GM19351 (cell line): Measurements from ENCODE around the gene WDR93.

Experiments
- ATAC-seq: cut with Tn5 transposase; IDR thresholded peaks from one replicate; pipeline ENCODE4 v1.9.1; 2021; ENCODE audit warnings: mild to moderate bottlenecking, moderate library complexity; ENCODE audit not compliant: unreplicated experiment

Gene WDR93

DNA sequence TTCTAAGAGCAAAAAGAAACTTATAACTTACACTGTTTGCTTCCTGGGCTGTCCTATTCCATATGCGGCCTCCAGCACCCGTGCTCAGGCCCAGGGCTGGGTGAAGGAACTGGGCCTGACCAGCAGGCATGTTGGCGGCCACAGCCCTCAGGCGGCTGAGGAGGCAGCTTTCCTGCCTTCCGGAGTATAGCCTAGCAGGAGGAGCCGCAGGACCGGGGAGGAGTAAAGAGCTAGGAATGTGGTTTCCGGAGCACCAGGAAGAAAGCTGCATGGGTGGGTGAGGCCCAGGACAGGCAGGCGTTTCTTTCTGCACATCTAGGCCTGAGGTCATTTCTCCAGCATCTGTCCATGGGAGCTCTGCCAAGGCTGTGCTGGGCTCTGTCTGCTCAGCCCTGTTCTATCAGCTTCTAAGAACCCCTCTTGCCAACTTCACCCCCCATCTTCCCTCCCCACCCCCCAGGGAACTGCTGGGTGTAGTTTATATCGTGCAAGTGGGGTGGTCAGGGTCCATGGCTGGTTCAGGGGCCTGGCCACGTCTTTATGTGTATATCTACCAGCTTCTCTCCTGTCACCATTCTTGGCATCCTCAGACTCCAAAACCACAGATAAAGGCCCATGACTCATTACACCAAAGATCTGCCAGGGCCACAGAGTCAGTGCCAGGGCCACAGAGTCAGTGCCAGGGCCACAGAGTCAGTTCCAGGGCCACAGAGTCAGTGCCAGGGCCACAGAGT lies 27.6 kb upstream of the WDR93 start:
- ATAC-seq: no peak

DNA sequence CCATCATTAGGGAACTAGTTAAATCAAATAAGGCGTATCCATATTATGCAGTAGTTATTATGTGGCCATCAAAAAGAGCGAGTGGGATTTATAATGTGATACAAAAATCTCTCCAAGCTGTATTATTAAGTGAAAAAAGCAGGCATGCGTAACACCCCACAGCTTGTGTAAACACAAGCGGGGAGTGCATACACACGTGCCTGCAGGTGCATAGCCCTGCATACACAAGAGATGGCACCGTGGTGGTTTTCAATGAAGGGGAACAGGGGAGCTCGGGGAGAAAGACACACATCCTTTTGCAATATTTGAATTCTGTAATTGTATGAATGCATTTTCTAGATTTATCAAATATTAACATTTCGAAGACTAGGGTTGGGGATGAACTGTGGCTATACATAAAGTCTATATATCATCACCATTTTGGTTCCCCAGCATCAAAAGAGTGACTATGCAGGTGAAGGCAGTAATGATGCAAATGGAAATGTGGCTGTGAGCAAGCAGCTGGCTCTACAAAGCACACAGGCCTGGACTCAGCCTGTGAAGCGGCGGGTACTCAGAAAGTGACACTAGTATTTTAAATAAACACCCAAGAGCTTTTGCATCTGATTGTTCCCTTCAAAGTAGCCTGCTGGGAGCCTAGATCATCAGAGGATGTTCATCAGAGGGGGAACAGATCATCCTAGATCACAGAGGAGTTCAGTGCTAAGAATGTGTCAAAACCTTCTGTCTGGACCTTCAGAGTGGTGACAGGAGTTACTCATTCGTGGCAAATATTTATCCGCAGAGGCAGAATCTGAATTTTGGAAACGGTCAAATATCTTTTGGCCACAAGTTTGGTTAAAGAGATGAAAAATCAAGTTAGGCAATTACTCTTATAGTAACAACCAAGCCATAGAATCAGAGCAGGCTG lies 25.9 kb upstream of the WDR93 start:
- no peak for ATAC-seq

DNA sequence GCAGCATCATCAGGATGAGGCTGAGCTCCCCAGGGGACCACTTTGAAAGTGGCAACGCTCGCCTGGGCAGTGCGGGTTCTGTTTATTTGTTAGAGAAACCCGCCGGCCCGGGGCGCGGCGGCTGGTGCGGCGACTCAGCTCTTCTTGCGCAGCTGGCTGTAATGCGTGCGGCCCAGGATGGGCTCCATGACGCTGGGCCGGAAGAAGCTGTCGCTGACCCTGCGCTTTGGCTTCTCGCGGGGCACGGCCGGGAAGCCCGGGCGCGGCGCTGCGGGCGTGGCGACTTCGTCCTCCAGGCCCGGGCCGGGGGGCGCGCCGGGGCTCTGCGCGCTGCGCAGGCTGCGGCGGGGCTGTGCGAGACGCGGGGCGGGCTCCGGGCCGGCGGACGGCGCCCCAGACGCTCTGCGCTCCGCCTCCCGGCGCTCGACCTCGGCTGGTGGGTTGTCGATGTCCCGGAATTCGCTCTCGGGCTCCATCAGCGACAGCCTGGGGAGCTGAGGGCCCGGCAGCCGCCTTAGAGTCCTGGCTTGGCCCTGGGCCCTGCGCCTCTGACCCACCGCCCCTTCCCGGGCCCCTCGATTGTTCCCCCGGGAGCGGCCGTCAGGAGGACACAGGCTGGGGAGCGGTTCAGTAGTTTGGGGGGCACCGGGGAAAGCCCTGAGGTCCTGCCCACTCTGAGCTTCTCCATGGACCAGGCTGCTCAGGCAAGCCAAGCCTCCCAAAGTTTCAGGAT lies 25.0 kb upstream of the WDR93 start:
- peak; percentile 63 for ATAC-seq

DNA sequence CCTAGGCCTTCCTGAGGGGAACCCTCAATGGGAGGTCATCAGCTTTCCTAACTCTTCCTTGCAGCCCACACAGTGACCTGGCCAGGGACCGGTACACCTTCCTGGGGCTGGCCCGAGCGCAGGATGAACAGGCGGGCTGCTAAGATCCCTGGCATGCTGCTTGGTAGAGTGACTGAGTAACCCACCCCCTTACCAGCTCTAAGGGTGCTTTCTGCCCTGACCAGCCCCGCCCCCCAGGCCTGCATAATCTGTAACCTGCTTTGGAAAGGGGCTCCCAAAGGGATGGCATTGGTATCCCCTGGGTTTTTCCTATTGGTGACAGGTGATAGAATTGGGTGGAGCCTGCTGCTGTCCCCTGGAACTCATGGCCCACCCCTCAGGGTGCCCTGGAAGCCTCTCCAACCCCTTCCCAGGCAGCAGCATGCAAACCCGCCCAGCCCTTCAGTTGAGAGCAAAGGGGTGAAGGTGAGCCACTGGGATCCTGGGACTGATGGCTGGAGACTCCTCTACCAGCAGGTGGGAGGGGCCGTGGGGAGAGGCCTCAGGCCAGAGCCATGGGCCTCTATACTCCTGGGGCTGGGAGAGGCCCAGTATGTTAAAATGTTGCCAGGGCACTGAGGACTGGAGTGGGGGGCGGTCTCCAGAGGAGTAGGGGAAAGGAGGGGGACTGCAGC lies 24.3 kb upstream of the WDR93 start:
- no peak for ATAC-seq

DNA sequence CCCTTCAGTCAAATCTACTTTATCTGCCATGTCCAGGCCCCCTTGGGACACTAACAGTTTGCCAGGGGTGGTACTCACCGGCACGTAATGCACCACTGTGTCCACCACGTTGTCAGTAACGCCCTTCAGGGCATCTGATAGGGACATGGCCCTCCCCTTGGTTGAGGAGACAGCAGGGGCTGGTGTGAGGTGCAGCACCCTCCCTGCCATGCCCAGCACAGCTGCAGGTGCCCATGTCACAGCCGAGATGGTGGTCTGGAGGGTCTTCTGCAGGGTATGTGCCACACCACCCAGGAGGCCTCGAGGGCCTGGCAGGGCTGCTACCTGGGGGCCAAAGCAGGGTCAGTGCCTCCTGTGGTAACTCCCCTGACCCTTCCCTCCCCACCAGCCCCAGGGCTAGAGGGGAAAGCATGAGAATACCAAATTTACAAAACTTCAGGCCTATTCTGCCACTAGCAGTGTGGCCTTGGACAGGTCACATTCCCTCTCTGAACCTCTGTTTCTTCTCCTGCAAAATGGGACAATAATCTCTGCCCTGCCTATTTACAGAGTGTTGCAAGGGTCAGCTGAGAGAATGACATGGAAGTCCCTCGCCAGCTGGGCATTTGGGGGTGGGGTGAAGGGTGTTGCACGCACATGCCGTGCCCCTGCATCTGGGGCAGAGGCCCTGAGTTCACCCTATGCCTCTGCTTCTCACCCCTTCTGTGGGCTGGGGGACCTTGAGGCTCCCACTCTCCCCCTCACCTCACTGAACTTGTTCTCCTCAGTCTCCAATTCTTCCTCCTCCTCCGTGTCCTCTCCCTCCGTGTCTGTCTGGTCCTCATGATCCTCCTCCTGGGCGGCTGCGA lies 23.5 kb upstream of the WDR93 start:
- no peak for ATAC-seq

DNA sequence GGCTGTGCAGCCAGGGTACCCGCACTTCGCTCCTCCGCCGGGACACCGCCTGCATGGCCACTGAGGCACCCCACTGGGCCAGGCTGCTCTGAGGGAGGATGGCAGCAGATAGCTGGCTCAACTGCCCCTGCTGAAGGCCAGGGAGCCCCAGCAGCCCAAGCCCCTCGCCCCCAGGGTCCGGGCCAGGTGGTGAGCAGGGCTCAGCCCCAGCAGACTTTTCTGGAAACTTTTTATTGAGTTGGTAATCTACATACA lies 23.0 kb upstream of the WDR93 start:
- no peak for ATAC-seq

DNA sequence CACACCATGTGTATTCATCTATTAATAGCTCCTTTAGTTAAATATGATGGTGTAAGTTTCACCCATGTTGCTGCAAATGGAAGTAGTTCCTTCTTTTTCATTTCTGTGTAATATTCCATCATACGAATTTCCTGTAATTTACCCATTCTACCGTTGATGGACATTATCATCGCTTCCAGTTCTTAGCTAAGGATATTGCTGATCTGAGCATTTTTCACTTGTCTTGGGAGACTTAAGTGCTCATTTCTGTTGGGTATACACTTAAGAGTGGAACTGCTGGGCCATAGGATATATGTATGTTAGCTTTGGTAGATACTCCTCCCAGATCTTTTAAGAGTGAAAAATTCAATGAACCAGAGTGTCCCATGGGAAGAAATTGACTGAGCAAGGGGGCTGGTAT lies 22.4 kb upstream of the WDR93 start:
- no peak for ATAC-seq

DNA sequence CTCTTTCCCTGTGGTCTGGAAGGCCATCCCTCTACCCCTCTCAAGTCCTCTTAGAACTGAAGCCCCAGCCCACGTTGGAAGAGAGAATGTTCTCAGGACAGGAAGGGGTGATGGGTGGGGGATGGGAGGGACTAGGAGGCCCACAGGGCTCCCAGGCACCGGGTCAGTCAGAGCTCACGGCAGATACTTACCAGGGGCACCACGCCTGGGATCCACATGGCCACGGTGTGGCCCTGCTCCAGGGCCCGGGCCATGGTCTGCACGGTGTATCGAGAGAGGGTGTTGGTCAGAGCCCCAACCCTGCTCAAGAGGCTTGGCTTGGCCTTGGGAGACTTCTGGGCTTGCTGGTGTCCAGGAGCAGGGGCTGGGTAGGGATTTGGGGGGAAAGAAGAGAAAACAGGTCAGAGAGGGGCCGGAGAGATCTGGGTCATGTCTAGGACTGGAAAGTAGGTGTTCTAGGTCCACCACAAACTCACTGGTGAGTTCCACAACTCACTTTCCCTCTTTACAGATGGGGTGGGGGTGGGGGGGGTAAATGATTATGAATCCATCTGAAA lies 21.2 kb upstream of the WDR93 start:
- ATAC-seq: no peak

DNA sequence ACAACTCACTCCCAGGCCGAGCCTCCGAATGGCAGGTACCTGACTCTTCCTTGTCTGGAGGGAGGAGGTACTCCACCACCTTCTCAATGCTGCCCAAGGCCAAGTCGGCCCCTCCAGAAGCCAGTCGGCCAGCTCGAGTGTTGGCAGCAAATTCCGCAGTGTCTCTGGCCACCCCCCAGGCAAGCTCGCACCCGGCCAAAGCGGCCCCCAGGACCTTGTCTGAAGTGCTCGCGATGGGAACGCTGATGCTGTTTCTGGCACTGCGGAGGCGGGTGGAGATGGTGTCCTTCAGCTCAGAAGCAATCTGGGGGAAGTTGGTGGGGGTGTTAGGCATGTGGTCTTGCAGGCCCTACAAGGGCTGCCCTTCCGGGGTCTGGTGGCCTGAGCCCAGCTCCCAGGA lies 20.7 kb upstream of the WDR93 start:
- ATAC-seq: no peak

DNA sequence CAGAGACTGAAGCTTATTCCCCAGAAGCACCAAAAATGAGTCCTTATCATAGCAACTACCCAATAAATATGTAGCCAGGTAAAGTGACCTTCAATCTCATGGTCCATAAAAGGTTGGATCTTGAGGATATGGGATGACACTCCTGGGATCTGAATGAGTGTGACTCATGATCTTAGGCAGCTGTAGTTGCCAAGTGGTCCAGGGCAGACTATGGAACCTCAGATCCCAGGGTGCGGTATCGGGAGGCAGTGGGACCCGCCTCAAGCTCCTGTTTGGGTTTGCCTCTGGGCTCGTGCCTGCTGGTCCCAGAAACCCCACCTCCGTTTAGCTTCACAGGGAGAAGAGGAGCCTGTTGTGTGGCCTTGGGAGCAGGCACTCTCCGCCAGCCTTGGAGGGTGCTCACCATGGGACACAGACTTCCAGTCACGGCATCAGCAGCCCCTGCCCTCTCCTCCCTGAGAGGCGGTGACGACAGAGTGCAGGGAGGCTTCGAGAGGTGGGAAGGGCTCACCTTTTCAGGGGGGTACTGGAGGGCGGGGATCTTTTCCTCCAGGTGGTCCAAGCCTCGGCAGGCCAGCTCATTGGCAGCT lies 19.5 kb upstream of the WDR93 start:
- no peak for ATAC-seq

DNA sequence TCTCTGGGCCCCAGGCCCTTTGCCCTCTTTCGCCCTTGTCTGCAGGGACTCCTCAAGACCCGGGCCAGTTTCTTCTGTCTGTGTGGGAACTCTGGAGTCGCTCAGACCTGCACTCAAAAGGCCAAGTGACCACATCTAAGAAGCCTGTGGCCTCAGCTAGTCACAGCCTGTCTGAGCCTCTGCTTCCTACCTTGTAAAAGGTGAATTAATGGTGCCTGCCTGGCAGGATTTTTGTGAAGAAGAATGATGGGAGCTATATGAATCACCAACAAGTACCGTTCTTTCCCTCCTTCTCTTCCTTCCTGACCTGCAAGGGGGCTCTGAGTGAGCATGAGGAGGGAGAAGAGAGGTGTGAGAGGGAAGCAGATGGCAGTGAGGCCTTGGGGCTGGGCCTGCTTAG lies 18.9 kb upstream of the WDR93 start:
- ATAC-seq: no peak

DNA sequence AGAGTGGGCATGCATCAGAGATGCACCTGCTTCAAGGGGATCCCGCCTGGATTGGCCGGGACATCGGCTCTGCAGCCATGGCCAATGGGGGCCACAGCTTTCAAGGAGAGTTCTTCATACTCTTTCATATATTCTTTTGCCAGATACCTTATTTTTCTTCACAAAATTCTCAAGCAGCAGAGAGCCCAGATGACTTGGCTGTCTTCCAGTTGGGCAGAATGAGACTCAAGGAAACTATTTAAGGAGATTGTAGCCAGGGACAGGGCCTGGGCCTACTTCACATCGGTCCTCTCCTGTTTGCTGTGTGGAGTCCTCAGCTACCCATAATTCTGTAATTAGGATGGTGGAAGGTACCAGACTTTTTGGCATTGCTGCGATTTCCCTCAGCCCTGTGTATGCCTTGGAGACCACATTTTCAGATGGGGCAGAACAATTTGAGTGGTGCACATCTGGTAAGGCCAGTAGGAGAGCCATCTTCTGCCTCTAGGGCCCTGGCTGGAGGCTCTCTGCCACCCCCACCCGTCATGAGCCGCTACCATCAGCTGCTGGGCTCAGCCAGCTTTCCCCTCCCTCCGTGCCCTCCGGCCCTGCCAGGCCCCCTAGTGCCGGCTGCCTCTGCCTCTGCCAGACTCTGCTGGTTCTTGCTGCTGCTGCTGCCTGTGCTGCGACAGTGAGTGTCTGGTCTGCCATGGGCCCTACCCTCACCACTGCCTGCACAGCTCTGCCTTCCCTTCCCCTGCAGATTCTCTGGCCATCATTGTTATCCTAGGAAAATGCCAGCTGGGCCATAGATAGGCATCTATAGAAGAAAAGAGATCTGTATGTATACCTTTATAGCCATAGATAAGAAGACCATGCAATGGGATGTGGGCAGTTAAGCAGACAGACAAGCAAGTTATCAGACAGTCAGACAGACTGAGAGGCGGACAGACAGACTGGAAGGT lies 18.1 kb upstream of the WDR93 start:
- no peak for ATAC-seq

DNA sequence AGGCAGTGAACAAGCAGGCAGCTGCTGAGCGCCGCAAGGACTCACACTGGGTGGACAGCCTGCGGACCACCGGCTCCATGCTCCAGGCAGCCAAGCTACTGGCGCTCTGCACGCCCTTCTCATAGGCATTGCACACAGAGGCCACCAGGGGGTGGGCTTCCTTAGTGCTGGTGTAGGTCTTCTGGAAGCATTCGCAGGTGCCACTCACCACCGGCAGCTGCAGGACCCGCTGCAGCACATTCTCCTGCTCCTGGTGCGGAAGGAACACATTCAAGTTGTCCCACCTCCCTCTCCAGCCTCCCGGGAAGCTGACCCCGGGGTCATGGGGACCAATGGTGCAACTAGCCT lies 17.5 kb upstream of the WDR93 start:
- ATAC-seq: peak; percentile 64

DNA sequence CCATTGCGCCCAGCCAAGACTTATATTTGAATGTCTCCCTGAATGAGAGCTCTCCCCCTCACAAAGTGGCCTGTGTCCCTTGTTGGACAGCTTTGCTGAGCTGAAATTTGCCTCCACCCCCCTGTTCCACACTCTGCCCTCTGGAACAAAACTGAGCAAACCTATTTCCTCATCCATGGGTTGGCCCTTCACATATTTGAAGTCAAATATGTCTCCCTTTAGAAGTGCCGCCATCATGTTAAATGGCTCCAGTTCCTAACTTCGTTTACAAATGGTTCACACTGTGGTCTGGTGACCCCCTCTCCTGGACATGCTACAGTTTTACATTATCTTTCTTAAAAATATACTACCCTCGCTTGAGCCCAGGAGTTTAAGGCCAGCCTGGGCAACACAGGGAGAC lies 16.1 kb upstream of the WDR93 start:
- no peak for ATAC-seq

DNA sequence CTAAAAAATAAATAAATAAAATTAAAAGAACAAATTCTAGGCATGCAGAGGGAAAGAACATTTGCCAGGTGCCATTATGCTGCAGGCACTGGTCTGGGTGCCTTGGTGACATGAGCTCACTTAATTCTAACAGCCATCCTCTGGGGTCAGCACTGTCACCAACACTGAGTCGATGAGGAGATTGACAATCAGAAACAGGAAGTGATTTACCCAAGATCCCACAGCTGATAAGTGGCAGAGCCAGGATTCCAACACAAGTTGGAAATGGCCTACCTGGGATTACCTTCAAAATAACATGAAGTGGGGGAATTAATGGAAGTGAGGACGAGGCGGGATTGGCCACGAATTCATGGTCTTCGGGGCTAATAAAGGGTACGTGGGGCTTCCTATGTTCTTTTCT lies 15.0 kb upstream of the WDR93 start:
- ATAC-seq: no peak

DNA sequence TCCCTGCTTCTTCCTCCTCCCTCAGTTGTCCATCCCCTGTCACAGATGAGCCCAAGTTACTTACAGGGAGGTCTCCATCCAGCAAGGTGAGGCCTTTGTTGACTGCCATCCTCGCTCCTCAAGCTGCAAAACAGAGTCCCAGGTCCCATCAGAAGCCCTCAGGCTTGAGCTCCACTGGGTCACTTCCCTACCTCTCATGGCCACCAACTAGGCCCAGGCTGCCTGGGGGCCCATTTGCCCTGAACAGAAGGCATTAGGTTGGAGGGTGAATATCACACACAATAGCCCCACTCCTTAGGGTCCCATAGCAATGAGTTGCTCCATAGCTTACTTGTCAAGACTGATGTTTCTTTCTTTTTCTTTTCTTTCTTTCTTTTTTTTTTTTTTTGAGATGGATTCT lies 13.2 kb upstream of the WDR93 start:
- no peak for ATAC-seq

DNA sequence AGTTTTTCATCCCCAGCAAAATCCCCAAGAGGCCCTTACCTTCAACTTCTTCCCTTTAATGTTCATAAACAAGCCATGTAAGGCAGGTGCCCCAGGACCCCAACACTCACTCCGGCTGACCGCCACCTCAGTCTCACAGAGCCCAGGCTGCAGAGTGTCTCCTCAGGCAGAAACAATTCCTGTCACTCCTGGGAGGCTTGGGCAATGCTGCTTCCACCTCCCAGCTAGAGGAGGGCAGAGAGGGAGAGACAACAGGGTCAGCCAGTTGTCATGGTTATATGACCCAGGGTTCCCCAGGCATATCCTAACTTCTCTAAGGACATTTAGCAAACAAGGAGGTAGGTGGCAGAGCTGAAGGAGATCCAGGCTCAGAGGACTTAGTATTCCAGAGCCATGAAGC lies 11.4 kb upstream of the WDR93 start, which contains the start of gene PLIN1:
Gene PLIN1 (minus strand): TSS at position 156 of the 400 bp plus-strand sequence. CDS start 1,878 bp downstream, outside the sequence.
- ATAC-seq: no peak

DNA sequence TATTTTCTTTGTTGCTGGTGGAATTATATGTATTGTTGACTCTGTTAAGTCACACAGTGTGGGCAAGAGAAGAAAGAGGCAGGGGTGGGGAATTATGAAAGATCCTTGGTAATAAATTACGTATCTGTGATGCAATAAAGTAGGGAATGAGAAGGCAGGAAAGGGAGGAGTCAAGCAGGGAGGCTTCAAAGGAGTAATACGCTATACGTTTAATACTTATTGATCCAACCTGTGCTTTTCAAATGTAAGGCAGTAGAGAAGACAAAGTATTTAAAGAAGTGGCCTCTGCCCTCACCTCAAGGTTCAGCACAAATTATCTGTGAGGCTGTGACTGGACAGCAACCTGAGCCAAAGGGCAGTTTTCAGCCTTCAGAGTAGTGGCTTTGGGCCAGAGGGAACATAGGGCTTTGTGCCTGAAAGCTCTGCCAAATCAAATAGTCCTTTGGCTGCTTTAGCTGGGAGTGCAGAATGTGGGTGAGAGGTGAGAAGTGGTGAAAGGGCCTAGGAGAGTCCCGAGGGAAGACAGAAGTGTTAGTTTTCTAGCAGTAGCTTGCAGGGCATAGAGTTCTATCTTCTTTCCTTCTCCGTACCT lies 10.2 kb upstream of the WDR93 start:
- no peak for ATAC-seq
